Measurements from ENCODE around the gene BNIP3.

Gene BNIP3

DNA sequence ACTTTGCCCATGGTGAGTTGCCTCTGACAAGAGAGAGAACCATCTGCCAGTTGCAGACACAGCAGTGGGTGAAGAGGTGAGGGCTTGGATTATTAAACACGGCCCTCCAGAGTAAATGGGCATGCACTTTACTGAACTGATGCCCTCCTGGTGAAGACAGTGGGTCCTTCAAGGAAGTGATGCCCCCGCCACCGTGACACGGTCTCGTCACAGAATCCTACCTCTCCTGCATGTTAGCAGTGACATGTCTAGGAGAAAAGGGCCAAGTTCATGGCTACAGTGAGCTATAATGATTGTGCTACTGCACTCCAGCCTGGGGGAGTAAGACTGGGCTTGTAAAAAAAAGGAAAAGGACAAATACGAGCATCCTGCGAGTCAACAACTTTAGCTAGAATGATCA lies 2.4 kb downstream of the BNIP3 start:
- Histone ChIP-seq H3K27me3 (ENCODE audit: control insufficient read depth in 2 of 2, insufficient read depth in 2 of 2, low read length in 2 of 2) (peaks cover 11 to 17% of the 10 kb centered on the region in 2 donors), H3K27ac (ENCODE audit: low read depth in 2 of 2, low read length in 2 of 2) (no peak overlapping the region), H3K9me3 (ENCODE audit: control insufficient read depth in 2 of 2, low read length in 2 of 2) (no peaks in the 10 kb centered on the region), H3K4me3 (ENCODE audit: low read length in 2 of 2) (peak overlapping the region in 1 of 2 donors; percentile 27), H3K36me3 (ENCODE audit: control insufficient read depth in 2 of 2, insufficient read depth in 2 of 2, low read length in 2 of 2) (no peaks in the 10 kb centered on the region), H3K4me1 (ENCODE audit: control insufficient read depth in 2 of 2, insufficient read depth in 2 of 2, low read length in 2 of 2) (peaks cover 0 to 10% of the 10 kb centered on the region in 2 donors), H3K9ac (ENCODE audit: low read depth in 1 of 2, low read length in 2 of 2) (no peak overlapping the region)

DNA sequence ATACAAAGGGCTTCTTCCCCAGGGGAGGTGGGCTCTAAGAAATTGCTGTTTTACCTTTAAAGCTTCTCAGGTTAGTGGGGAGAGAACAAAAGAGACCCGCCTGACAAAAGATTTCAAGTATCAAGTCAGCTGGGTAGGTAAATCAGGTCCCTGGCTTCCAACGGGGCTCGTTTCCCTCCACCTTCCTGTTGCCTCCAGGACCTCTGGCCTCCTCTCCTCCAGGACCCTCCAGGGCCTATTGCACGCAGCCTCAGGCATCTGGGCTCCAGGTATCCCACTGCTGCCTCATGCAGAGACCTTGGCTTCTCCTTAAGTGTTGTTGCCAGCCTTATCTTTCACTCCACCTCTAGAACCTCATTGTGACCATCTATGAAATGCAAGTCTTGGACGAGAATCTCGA lies 2.9 kb downstream of the BNIP3 start:
- Histone ChIP-seq H3K4me1 (ENCODE audit: control insufficient read depth in 2 of 2, insufficient read depth in 2 of 2, low read length in 2 of 2) (peaks cover 0 to 10% of the 10 kb centered on the region in 2 donors), H3K36me3 (ENCODE audit: control insufficient read depth in 2 of 2, insufficient read depth in 2 of 2, low read length in 2 of 2) (no peaks in the 10 kb centered on the region), H3K27ac (ENCODE audit: low read depth in 2 of 2, low read length in 2 of 2) (no peak overlapping the region), H3K9ac (ENCODE audit: low read depth in 1 of 2, low read length in 2 of 2) (no peak overlapping the region), H3K4me3 (ENCODE audit: low read length in 2 of 2) (no peak overlapping the region), H3K27me3 (ENCODE audit: control insufficient read depth in 2 of 2, insufficient read depth in 2 of 2, low read length in 2 of 2) (peaks cover 11 to 17% of the 10 kb centered on the region in 2 donors), H3K9me3 (ENCODE audit: control insufficient read depth in 2 of 2, low read length in 2 of 2) (no peaks in the 10 kb centered on the region)

DNA sequence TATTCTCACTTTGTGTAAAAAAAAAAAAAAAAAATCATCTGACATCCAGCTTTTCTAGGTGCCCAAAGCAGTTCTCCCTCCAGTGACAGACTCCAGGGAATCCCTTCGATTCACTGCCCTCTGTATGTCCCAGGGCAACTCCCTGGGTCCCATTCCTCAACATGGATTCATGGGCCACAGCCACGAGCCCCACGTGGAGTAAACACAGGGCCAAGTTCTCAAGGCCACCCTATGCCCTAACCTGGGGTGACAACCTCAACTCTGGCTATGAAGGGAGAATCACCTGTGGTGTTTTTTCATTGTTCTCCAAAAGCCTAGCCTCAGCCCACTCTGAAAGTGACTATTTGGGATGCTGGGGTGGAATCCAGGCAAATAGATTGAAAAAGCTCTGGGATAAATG lies 3.4 kb downstream of the BNIP3 start:
- Histone ChIP-seq H3K36me3 (ENCODE audit: control insufficient read depth in 2 of 2, insufficient read depth in 2 of 2, low read length in 2 of 2) (no peaks in the 10 kb centered on the region), H3K4me3 (ENCODE audit: low read length in 2 of 2) (no peak overlapping the region), H3K9me3 (ENCODE audit: control insufficient read depth in 2 of 2, low read length in 2 of 2) (no peaks in the 10 kb centered on the region), H3K27me3 (ENCODE audit: control insufficient read depth in 2 of 2, insufficient read depth in 2 of 2, low read length in 2 of 2) (peaks cover 11 to 17% of the 10 kb centered on the region in 2 donors), H3K4me1 (ENCODE audit: control insufficient read depth in 2 of 2, insufficient read depth in 2 of 2, low read length in 2 of 2) (peaks cover 0 to 11% of the 10 kb centered on the region in 2 donors), H3K27ac (ENCODE audit: low read depth in 2 of 2, low read length in 2 of 2) (no peak overlapping the region), H3K9ac (ENCODE audit: low read depth in 1 of 2, low read length in 2 of 2) (no peak overlapping the region)

- peaks cover 11 to 17% of the 10 kb centered on the region in 2 donors for H3K27me3 ChIP-seq (ENCODE audit: control insufficient read depth in 2 of 2, insufficient read depth in 2 of 2, low read length in 2 of 2)
- H3K36me3 ChIP-seq (ENCODE audit: control insufficient read depth in 2 of 2, insufficient read depth in 2 of 2, low read length in 2 of 2) = no peaks in the 10 kb centered on the region
- no peak overlapping the region for H3K27ac ChIP-seq (ENCODE audit: low read depth in 2 of 2, low read length in 2 of 2)
- no peaks in the 10 kb centered on the region for H3K9me3 ChIP-seq (ENCODE audit: control insufficient read depth in 2 of 2, low read length in 2 of 2)
- H3K9ac ChIP-seq (ENCODE audit: low read depth in 1 of 2, low read length in 2 of 2) = no peak overlapping the region
- no peak overlapping the region for H3K4me3 ChIP-seq (ENCODE audit: low read length in 2 of 2)
- peaks cover 0 to 15% of the 10 kb centered on the region in 2 donors for H3K4me1 ChIP-seq (ENCODE audit: control insufficient read depth in 2 of 2, insufficient read depth in 2 of 2, low read length in 2 of 2)
Measured at GRCh38 chr10:131977323-131978096, 4.2 kb downstream of the BNIP3 start.

DNA sequence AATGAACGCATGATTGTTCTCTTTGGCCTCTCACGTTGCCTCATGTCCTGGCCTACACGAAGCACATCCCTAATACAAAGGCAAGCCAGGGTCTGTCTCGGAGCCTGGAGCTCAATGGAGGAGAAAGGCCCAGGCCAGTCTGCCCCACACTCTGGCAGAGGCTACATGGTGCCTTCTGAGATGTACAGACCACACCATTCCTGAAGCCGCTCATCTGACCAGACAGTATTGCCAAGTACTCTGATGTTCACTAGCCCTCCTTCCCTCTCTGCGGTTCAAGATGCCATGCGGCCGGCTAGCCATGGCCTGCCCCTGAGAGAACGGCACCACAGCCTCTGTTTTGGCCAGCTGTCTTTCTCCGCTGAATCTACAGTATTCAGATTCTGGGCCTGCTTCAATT lies 5.9 kb downstream of the BNIP3 start:
- Histone ChIP-seq H3K27ac (ENCODE audit: low read depth in 2 of 2, low read length in 2 of 2) (no peak overlapping the region), H3K9me3 (ENCODE audit: control insufficient read depth in 2 of 2, low read length in 2 of 2) (no peaks in the 10 kb centered on the region), H3K36me3 (ENCODE audit: control insufficient read depth in 2 of 2, insufficient read depth in 2 of 2, low read length in 2 of 2) (peaks cover 0 to 2% of the 10 kb centered on the region in 2 donors), H3K4me3 (ENCODE audit: low read length in 2 of 2) (no peak overlapping the region), H3K4me1 (ENCODE audit: control insufficient read depth in 2 of 2, insufficient read depth in 2 of 2, low read length in 2 of 2) (peaks cover 0 to 13% of the 10 kb centered on the region in 2 donors), H3K27me3 (ENCODE audit: control insufficient read depth in 2 of 2, insufficient read depth in 2 of 2, low read length in 2 of 2) (peaks cover 9 to 16% of the 10 kb centered on the region in 2 donors), H3K9ac (ENCODE audit: low read depth in 1 of 2, low read length in 2 of 2) (no peak overlapping the region)

- Histone ChIP-seq H3K9me3 (ENCODE audit: control insufficient read depth in 2 of 2, low read length in 2 of 2) (no peaks in the 10 kb centered on the region), H3K36me3 (ENCODE audit: control insufficient read depth in 2 of 2, insufficient read depth in 2 of 2, low read length in 2 of 2) (peaks cover 0 to 4% of the 10 kb centered on the region in 2 donors), H3K9ac (ENCODE audit: low read depth in 1 of 2, low read length in 2 of 2) (no peak overlapping the region), H3K27me3 (ENCODE audit: control insufficient read depth in 2 of 2, insufficient read depth in 2 of 2, low read length in 2 of 2) (peaks cover 6 to 13% of the 10 kb centered on the region in 2 donors), H3K4me3 (ENCODE audit: low read length in 2 of 2) (no peak overlapping the region), H3K4me1 (ENCODE audit: control insufficient read depth in 2 of 2, insufficient read depth in 2 of 2, low read length in 2 of 2) (peaks cover 0 to 10% of the 10 kb centered on the region in 2 donors), H3K27ac (ENCODE audit: low read depth in 2 of 2, low read length in 2 of 2) (no peak overlapping the region)
Measured at GRCh38 chr10:131975003-131975402, 6.7 kb downstream of the BNIP3 start.

- no peak overlapping the region for H3K27ac ChIP-seq (ENCODE audit: low read depth in 2 of 2, low read length in 2 of 2)
Measured at GRCh38 chr10:131974034-131974817, 7.5 kb downstream of the BNIP3 start.

DNA sequence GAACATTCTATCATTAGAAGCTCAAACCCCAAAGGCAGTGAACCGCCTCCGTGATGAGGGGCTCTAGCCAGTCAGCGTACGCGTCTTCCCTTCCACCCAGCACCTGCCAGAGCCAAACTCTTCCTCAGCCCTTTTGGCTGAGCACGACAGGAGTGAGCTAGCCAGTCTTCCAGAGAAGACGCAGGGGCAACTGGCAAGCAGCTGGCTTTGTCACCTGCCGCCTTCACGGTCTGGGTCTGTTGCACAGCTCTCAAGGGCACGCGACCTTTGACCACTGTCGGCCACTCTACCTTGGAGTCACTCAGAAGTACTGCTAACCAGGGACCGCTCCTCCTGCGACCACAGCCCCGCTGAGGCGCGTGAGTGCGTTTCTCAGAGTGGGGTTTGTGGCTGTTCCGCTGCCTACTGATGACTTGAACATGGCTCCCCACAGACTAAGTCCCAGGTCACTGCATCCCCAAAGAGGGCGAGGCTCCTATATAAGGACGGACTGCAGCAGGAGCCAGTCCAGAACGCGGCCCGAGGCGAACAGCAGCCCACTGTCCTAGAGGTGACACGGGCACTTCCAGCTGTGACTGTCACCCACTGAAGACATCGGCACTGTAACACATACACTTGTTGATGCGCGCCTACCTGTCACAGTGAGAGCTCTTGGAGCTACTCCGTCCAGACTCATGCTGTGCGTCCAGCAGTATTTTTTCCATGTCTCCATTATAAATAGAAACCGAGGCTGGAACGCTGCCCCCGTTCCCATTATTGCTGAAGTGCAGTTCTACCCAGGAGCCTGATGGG lies 8.4 kb downstream of the BNIP3 start:
- Histone ChIP-seq H3K36me3 (ENCODE audit: control insufficient read depth in 2 of 2, insufficient read depth in 2 of 2, low read length in 2 of 2) (peaks cover 4 to 9% of the 10 kb centered on the region in 2 donors), H3K4me1 (ENCODE audit: control insufficient read depth in 2 of 2, insufficient read depth in 2 of 2, low read length in 2 of 2) (peaks cover 0 to 8% of the 10 kb centered on the region in 2 donors), H3K9me3 (ENCODE audit: control insufficient read depth in 2 of 2, low read length in 2 of 2) (no peaks in the 10 kb centered on the region), H3K9ac (ENCODE audit: low read depth in 1 of 2, low read length in 2 of 2) (no peak overlapping the region), H3K27me3 (ENCODE audit: control insufficient read depth in 2 of 2, insufficient read depth in 2 of 2, low read length in 2 of 2) (no peaks in the 10 kb centered on the region), H3K27ac (ENCODE audit: low read depth in 2 of 2, low read length in 2 of 2) (no peak overlapping the region), H3K4me3 (ENCODE audit: low read length in 2 of 2) (peak overlapping the region in 1 of 2 donors; percentile 44)

More at GRCh38 chr10:131974034-131974817, 7.5 kb downstream of the BNIP3 start:
- no peak overlapping the region for H3K4me3 ChIP-seq (ENCODE audit: low read length in 2 of 2)
- H3K9me3 ChIP-seq (ENCODE audit: control insufficient read depth in 2 of 2, low read length in 2 of 2) = no peaks in the 10 kb centered on the region
- peaks cover 4% of the 10 kb centered on the region in 2 donors for H3K36me3 ChIP-seq (ENCODE audit: control insufficient read depth in 2 of 2, insufficient read depth in 2 of 2, low read length in 2 of 2)
- H3K9ac ChIP-seq (ENCODE audit: low read depth in 1 of 2, low read length in 2 of 2) = no peak overlapping the region
- H3K27me3 ChIP-seq (ENCODE audit: control insufficient read depth in 2 of 2, insufficient read depth in 2 of 2, low read length in 2 of 2) = peaks cover 1 to 6% of the 10 kb centered on the region in 2 donors
- peaks cover 0 to 8% of the 10 kb centered on the region in 2 donors for H3K4me1 ChIP-seq (ENCODE audit: control insufficient read depth in 2 of 2, insufficient read depth in 2 of 2, low read length in 2 of 2)

GRCh38 chr10:131972474-131973071 lies 9.2 kb downstream of the BNIP3 start:
- Histone ChIP-seq H3K4me3 (ENCODE audit: low read length in 2 of 2) (peak overlapping the region in 1 of 2 donors; percentile 44), H3K27ac (ENCODE audit: low read depth in 2 of 2, low read length in 2 of 2) (peak overlapping the region in 1 of 2 donors; percentile 48), H3K27me3 (ENCODE audit: control insufficient read depth in 2 of 2, insufficient read depth in 2 of 2, low read length in 2 of 2) (no peaks in the 10 kb centered on the region), H3K36me3 (ENCODE audit: control insufficient read depth in 2 of 2, insufficient read depth in 2 of 2, low read length in 2 of 2) (peaks cover 4 to 9% of the 10 kb centered on the region in 2 donors), H3K9me3 (ENCODE audit: control insufficient read depth in 2 of 2, low read length in 2 of 2) (no peaks in the 10 kb centered on the region), H3K4me1 (ENCODE audit: control insufficient read depth in 2 of 2, insufficient read depth in 2 of 2, low read length in 2 of 2) (peaks cover 0 to 8% of the 10 kb centered on the region in 2 donors), H3K9ac (ENCODE audit: low read depth in 1 of 2, low read length in 2 of 2) (peak overlapping the region in 1 of 2 donors; percentile 36)
